Daoy (cell line): Measurements from ENCODE around the gene GMPR. TPM values are rescaled to one million over a fixed set of nuclear protein-coding genes. Genes with fewer than 3 reads are reported as not detected.
"Not testable (repeated sequence)": the region's sequence is repeated elsewhere in the genome, so short reads cannot be mapped to it uniquely, and the experiment has no call there.

ENCODE experiments used
- DNase-seq: peaks from one replicate; pipeline ENCODE4 v3.0.0-alpha.2; 2015; ENCODE audit warnings: low read depth
- total RNA-seq: library from RNA; depleted of rRNA; stranded (reverse); fragments of >200 nt; shearing (Covaris generic); gene quantifications from 2 replicates; pipeline ENCODE4 v1.2.3, GENCODE V29; 2014

The GMPR gene
- total RNA-seq, 1 experiment from 2014 or later, result 6.5 TPM

DNA sequence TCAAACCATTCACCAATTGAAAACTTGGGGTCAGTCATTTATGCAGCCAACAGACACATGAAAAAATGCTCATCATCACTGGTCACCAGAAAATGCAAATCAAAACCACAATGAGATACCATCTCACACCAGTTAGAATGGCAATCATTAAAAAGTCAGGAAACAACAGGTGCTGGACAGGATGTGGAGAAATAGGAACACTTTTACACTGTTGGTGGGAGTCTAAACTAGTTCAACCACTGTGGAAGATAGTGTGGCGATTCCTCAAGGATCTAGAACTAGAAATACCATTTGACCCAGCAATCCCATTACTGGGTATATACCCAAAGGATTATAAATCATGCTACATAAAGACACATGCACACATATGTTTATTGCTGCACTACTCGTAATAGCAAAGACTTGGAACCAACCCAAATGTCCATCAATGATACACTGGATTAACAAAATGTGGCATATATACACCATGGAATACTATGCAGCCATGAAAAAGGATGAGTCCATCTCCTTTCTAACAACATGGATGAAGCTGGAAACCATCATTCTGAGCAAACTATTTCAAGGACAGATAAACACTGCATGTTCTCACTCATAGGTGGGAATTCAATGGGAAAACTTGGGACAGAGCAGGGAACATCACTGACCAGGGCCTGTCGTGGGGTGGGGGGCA, 13.2 kb upstream of the GMPR start:
- DNase-seq, result not testable (repeated sequence)

DNA sequence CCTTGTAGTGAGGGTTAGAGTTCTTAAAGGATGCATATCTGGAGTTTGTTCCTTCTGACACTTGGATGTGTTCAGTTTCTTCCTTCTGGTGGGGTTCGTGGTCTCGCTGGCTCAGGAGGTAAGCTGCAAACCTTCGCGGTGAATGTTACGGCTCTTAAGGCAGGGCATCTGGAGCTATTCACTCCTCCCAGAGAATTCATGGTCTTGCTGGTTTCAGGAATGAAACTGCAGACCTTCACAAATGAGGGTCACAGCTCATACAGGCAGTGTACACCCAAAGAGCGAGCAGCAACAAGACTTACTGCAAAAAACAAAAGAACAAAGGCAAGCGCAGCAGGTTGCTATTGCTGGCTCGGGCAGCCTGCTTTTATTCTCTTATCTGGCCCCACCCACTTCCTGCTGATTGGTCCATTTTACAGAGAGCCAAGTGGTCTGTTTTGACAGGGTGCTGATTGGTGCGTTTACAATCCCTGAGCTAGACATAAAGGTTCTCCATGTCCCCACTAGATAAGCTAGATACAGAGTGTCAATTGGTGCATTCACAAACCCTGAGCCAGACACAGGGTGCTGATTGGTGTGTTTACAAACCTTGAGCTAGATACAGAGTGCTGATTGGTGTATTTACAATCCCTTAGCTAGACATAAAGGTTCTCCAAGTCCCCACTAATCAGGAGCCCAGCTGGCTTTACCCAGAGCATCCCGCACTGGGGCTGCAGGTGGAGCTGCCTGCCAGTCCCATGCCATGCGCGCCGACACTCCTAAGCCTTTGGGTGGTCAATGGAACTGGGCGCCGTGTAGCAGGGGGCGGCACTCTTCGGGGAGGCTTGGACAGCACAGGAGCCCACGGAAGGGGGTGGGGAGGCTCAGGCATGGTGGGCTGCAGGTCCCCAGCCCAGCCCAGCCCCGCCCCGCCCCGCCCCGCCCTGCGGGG, 12.0 kb upstream of the GMPR start:
- DNase-seq, result not testable (repeated sequence)

DNA sequence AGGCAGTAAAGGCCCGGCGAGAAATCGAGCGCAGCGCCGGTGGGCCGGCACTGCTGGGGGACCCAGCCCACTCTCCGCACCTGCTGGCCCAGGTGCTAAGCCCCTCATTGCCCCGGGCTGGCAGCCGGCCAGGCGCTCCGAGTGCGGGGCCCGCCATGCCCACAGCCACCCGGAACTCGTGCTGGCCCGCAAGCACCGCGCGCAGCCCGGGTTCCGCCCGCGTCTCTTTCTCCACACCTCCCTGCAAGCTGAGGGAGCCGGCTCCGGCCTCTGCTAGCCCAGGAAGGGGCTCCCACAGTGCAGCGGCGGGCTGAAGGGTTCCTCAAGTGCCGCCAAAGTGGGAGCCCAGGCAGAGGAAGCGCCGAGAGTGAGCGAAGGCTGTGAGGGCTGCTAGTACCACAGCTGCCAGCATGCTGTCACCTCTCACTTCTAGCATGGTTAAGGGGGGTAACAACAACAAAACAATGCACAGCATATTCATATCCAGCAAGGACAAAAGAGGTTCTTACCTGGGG, 11.3 kb upstream of the GMPR start:
- DNase-seq, result no peak

DNA sequence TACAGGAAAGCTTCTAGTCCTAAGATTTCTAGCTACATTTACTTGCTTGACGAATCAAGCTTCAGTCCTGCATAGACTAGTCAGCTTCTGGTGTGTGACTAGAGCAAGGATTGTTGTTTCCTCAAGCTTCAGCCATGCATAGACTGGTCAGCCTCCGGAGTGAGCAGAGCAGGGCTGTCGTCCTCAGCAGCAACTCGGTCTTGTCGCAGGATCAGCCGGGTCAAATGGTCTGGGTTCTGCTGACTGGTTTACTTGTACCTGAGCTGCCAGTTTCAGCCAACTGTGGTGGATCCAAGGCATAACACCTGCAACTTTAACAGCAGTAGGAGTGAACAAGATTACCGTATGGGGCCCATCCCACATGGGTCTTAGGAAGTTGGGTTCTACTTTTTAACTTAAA, 10.8 kb upstream of the GMPR start:
- no peak for DNase-seq

DNA sequence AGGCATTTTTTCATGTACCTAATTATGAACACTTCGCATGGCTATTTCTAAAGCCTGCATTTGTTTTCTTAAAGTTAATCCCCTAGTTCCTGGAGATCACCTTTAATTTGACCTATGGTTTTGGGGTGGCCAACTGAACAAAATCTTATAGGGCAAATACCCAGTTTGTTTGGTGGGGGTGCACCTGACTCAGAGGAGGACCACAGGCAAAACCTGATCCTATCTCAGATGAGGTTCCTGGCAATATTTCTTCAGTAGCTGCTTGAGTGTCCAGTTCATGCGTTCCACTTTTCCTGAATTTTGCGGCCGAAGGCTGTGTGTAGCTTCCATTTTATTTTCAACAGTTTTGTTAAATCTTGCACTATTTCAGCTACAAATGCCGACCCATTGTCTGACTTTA, 10.3 kb upstream of the GMPR start:
- DNase-seq, result no peak

DNA sequence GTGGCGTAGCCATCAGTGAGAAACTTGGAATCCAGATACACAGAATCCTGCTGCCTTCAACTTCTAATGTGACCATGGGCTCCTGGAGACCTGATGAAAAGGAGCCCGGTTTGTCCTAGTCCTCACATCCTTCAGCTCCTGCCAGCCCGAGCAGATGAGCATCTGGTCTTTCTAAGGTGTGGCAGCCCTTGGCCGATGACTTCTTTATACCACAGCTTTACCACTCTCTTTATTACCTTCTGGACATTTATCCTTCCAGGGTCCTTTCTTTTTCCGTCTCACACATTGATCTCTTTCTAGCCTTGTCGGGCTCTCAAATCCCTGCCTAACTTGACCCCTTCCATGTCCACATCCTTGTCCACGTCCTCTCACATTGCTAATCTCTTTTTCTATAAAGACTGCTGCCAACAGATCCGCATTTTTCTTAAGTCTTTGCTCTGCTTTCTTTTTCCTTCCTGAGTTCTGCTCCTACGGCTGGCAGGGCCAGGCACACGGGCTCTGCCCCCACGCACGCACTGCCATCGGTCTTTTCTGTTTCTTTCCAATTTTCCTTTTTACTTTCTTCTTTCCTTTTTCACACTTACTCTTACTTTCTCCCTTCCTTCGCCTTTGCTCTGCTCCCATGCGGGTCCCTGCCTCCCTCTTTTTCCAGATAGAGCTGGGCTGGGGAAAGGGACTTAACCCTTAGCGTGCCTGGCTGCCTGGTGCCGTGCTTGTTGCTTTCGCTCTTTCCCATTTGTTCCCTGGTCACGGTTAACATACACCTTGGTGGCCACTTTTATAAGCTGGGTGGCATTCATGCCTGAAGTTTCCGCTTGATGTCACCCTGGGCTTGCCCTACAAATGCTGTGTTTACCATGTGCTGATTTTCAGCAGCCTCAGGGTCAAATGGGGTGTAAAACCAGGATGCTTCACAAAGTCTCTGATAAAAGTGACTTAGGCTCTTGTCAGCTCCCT, 9.4 kb upstream of the GMPR start:
- DNase-seq, result no peak

DNA sequence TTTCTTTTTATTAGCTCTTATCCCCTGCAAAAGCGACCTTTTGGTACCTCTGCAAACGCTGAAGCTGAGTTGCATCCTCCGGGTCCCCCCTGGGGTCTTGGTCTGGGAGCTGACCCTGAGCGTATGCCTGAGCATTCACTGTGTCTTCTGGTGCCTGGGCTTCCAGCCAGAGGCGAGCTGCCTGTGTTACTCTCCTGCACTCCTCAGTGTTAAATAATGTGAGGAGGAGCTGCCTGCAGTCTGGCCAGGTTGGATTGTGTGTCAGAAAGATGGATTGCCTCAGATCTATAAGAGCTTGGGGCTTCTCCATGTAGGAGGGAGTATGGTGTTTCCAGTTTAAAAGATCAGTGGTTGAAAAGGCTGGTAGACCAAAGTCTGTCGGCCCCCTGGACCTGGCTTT, 8.7 kb upstream of the GMPR start:
- DNase-seq, result no peak

DNA sequence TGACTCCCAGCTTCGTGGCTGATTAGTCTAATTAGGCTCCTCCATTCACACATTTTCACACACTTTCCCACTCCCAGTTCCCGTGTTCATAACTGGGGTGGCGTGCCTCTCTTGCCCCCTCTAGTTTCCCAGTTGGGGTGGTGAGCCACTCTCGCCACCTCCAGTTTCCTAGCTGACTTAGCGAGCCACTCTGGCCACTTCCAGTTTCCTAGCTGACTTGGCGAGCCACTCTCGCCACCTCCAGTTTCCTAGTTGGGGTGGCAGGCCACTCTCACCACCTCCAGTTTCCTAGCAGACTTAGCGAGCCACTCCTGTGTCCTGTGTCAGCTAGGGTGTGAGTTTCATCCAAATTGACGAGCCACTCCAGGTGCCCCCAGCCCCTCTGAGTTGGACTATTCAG, 7.4 kb upstream of the GMPR start:
- DNase-seq, result no peak

DNA sequence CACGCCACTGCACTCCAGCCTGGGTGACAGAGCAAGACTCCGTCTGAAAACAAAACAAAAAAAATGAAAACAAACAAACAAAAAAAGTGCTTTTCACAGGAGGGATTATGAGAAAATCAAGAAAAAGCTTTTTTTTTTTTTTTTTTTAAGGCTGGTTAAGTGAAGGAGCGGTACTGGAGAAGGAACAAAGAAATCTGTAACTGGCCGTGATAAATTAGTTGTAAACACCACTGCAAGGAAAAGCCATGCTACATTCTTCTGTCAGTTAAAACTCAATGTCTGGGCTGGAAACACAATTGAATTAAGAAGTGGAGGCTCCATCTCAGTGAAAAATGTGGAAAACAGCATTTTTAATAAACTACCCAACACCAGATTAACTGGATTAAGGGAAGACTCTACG, 6.3 kb upstream of the GMPR start:
- no peak for DNase-seq

DNA sequence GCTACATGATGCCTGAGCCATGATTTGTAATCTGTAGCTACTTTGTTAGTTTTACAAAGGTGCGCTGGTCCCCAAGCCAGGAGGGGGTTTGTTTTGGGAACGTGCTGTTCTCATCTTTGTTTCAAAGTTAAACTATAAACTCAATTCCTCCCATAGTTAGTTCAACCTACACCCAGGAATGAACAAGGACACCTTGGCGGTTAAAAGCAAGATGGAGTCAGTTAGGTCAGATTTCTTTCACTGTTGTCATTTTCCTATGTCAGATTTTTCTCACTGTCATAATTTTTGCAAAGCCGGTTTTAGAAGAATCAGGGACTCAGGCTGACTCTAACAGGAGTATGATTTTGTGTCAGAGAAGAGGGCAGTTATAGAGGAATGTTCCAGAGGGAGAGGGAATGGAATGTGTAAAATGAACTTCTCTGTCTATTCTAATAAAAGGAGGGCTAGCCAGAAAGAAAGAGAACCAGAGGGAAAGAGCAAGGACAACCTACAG, 2.3 kb upstream of the GMPR start:
- DNase-seq, result no peak

DNA sequence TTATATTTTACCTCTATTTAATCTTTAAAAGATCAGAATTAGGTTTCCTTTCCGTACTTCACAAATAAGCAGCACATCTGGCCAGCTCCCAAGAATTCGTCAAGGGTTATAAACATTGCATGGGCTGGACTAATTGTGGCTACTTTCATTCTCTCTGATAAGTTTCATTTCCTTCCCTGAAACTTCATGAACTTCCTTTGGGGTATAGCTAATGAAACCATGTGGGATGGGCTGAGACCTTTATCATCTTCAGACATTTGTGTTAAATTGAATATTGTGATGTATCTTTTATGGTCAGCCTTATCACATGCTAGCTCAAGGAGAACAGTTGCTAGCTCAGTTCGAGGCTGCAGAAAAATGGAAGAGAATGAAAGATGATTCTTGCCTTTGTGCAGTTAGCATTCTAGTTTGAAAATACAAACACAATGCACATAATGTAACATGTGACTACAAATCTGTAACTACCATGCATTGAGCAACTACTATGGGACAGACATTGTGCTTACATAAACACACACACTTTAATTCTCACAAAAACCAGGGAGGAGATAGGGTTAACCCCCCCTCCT, 1.7 kb upstream of the GMPR start:
- DNase-seq, result peak; percentile 65

DNA sequence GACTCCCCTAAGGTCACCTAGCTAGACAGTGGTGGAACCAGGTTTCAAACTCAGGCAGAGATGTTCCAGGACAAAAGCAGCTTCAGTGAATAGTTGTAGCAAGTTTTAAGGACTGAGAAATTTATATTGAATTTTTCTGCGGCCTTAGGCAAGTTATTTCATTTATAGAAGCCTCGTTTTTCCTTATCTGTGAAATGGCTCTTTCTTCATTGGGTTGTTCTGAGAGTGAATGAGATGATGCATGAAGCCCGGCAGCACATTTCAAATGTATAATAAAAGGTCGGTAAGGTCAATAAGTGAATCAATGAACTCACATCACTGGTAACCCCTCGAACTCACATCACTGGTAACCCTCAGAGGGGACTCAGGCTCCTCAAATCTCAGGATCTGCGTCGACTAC, 1.1 kb upstream of the GMPR start:
- no peak for DNase-seq

DNA sequence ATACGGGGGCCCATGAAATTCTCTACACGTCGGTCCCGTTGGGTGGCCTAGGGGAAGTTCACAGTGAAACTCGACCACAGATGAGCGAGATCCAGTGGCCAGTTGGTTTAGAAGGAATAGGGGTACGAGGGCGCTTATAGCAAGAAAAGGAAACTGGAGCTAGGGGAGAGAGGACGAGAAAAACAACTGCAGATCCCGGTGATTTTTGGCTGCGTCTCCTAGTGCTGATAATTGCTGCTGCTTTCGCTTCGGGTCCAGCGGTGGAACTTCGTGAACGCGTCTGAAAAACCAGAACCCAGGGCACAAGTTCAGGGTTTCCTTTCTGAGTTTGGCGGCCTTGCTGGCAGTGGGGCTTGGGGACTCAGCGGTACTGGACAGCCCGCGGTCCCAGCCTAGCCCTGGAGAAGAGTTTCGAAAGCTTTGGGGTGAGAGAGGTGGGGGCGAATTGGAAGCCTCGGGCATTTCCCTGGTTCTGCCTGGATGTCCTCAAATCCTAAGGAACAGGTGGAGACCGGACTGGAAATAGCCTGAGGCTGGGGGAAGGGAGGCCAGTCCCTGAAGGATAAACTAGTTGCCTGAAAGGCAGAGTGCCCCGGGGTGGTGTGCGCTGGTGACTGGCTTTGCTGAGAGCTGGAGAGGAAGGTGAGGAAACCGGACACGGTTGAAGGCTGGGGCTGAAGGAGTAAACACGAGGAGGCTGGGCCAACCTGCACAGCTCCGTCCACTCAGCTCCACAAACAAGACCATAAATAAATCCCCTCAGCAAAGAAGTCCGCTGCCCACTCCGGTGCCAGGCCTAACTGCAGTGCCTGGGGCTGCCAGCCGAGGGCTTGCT, 793 bp downstream of the GMPR start:
- peak; percentile 55 for DNase-seq

DNA sequence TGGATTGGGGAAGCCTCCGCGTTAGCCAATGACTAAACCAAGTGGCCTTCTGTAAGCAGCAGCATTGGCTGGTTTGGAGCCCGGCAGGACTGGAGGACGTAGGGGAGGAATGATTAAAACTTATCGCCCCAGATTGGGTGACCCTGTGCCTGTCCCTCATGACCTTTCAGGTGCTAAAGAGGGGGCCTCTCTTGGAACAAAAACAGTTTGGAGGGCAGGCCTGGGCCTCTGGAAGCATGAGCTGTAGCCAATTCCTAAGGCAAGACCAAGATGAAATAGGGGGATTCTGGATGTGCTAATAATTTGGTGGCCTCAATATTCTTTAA, 1.4 kb downstream of the GMPR start:
- peak; percentile 88 for DNase-seq

DNA sequence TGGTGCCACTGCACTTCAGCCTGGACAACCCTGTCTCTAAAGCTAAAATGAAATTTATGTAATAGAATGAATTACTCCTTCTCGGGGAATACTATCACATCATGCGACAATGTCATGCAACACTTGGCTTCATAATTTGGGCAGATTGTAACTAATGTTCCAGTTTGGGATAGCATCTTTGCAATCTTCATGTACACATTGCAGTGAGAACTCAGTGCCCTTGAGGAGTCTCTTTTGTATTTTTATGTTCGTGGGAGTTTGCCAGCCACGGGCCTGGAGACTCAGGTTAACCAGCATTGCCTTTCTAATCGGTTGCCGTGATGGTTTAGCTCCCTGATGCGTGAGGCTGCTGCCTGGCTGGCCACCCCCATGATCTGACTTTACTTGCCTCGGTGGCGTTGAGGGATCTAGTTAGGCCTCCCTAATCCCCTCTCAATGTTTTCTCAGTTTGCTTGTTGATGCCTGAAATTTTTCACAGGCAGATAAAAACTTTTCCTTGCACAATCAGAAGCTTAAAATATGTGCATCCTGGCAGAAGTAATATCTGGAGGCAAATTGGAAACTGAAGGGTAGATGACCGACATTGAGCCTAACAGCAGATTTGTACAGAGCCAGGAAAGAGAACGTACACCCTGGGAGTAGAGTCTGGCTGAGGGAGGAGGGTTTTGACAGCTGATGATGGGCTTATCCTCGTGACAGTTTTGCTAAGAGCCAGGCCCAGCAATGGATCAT, 2.4 kb downstream of the GMPR start:
- no peak for DNase-seq

DNA sequence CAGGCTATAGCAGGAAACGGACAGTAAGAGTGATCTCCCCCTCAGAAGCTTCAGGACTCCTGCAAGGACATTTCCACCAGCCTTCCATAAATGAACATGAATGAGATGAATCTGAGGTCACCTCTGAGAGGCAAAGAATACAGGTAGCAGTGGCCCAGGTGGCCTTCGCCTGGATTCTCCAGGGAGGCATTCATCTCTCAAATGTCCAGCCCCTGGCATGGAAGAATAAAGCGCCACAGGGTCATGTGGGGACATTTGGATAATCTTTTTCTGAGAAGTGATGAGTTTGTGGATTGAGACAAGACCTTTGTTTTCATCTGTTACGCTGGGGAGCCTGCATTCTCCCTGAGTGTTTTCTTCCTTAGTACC, 2.9 kb downstream of the GMPR start:
- no peak for DNase-seq

DNA sequence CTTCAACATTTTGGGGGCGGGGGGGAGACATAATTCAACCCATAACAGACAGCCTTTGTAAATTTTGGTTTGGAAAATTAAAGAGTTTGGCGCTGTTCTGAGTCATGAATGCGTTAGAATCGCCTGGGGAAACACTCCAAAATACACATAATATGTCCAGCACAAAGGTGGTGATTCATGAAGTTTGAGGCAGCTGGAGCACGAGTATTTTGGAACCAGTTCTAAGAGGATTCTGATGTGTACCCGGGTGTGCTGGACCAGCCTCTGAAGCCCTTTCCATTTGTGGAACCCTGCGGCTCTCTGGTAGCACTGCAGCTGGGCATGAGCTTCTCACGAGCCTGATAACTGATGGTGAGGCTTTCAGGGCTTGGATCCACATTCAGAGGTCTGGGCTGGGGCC, 4.7 kb downstream of the GMPR start:
- peak; percentile 77 for DNase-seq

DNA sequence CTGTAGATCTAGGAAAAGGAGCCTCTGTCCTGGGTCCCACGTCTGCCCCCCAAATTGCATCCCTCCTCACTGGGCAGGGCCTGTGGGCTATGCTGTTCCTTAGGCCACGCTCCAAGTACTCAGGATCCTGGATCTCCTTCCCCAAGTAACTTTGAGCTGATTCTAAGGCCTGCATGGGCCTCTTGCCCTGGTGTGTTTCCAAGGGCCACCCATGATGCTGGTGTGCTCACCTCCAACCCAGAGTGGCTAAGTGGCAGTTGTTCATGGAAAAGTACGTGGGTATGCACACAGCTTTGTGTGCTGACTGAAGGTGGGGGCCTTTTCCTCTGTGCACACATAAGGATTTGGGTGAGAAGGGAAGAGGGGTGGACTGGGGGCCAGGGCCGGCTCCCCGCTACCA, 5.3 kb downstream of the GMPR start:
- no peak for DNase-seq

DNA sequence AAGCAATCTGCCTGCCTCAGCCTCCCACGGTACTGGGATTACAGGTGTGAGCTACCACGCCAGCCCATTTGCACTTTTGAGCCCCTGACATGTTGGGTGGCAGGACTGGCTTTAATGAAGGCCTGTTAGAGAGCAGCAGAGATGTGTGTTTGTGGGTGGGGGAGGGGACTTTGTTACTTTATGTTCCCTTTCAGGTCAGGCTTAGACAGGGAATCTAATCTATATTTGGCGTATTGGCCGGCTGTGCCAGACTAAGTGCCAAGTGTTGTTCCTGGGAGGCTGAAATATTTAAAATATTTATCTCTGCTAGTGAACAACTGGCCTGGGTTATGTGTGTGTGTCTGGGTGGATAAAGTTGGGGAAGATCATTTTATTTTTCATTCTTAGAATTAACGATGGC, 6.1 kb downstream of the GMPR start:
- DNase-seq, result no peak

DNA sequence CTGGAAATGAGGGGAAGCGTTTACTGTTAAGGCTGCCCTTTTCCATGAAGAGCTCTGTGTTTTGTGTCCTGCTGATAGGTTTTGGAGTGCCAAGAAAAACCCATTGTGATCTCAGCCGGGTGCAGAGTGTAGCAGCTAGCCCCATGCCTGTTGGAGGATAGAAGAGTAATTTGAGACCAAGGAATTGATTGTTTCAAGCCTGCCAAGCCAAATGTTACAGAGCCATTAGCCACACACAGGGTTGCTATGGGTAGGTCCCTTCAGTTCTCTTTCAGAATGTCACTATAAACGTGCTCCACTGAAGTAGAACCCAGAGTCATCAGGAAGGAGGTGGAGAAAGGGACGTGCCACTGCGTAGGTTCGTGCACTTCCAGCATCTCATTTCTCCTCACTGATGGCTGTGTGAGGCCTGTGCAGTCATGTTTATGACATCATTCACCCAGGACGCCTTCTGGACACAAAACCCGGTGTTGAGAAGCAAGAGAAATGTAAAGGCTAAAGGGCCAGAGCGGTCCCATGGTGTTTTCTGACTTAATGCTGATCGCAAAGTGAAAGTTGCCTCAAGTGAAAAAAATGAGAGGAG, 6.6 kb downstream of the GMPR start:
- DNase-seq, result no peak
